GM18951 (cell line): ENCODE data around the gene INSC.

ENCODE experiments used
- POLR2A ChIP-seq: IDR thresholded peaks from 4 replicates; pipeline ENCODE4 v1.6.1; 2011; ENCODE audit warnings: mild to moderate bottlenecking; ENCODE audit not compliant: insufficient read length, insufficient read depth; ENCODE audit errors: extremely low read depth
- in situ Hi-C: fragments of 300-500 bp; cut with MboI; formaldehyde crosslinking; loops from one replicate; pipeline ENCODE4 v1.12.0; 2022; ENCODE audit warnings: low sequenced_read_pairs, mixed read lengths, inconsistent platforms; ENCODE audit not compliant: unreplicated experiment

INSC gene

GRCh38 chr11:15212876-15213275, 98.2 kb downstream of the INSC start:
- in situ Hi-C loops, result no loop called here
- no peak for TF ChIP-seq POLR2A

- TF ChIP-seq POLR2A, result no peak
- in situ Hi-C loops, result no loop called here
Observed at GRCh38 chr11:15213471-15214231, 98.9 kb downstream of the INSC start.

GRCh38 chr11:15215005-15215404, 100.3 kb downstream of the INSC start:
- in situ Hi-C loops, result no loop called here
- TF ChIP-seq POLR2A, result no peak

- in situ Hi-C loops, result no loop called here
- no peak for TF ChIP-seq POLR2A
Observed at GRCh38 chr11:15216678-15217077, 102.0 kb downstream of the INSC start.

- in situ Hi-C loops, result no loop called here
- no peak for TF ChIP-seq POLR2A
Observed at GRCh38 chr11:15217416-15217815, 102.7 kb downstream of the INSC start.

GRCh38 chr11:15222777-15223176, 108.1 kb downstream of the INSC start:
- TF ChIP-seq POLR2A, result no peak
- in situ Hi-C loops, result no loop called here

- TF ChIP-seq POLR2A, result no peak
- in situ Hi-C loops, result no loop called here
Observed at GRCh38 chr11:15223318-15223717, 108.6 kb downstream of the INSC start.

GRCh38 chr11:15224466-15224865, 109.7 kb downstream of the INSC start:
- TF ChIP-seq POLR2A, result no peak
- in situ Hi-C loops, result no loop called here

GRCh38 chr11:15227011-15227410, 112.3 kb downstream of the INSC start:
- in situ Hi-C loops, result no loop called here
- no peak for TF ChIP-seq POLR2A

GRCh38 chr11:15228331-15228849, 113.7 kb downstream of the INSC start:
- TF ChIP-seq POLR2A, result no peak
- in situ Hi-C loops, result no loop called here

GRCh38 chr11:15229069-15229468, 114.3 kb downstream of the INSC start:
- in situ Hi-C loops, result no loop called here

GRCh38 chr11:15232496-15232895, 117.8 kb downstream of the INSC start:
- in situ Hi-C loops, result no loop called here
- TF ChIP-seq POLR2A, result no peak

More at GRCh38 chr11:15229069-15229468, 114.3 kb downstream of the INSC start:
- TF ChIP-seq POLR2A, result no peak

- no peak for TF ChIP-seq POLR2A
- in situ Hi-C loops, result no loop called here
Observed at GRCh38 chr11:15233371-15234165, 118.8 kb downstream of the INSC start.

- in situ Hi-C loops, result no loop called here
- no peak for TF ChIP-seq POLR2A
Observed at GRCh38 chr11:15234796-15235195, 120.1 kb downstream of the INSC start.
